ENCODE measurements around the gene ZNF644. TPM values are rescaled to one million over a fixed set of nuclear protein-coding genes. Genes with fewer than 3 reads are reported as not detected.

ZNF644 gene
- total RNA-seq, 1 donor from 2014 or later, result 37.9 TPM

GRCh38 chr1:90948301-90948700 is 73.5 kb downstream of the ZNF644 start:
- no peaks in the 10 kb centered on the region for H3K9me3 Mint-ChIP-seq (ENCODE audit: low read depth)
- no peaks in the 10 kb centered on the region for H3K36me3 Mint-ChIP-seq (ENCODE audit: low read depth)
- no peak for TF ChIP-seq CTCF (IDR thresholded peaks at IDR 0.05)
- no peaks in the 10 kb centered on the region for H3K4me1 Mint-ChIP-seq (ENCODE audit: low read depth)
- no peak overlapping the region for H3K27ac Mint-ChIP-seq (ENCODE audit: unreplicated experiment)
- no peaks in the 10 kb centered on the region for H3K27me3 Mint-ChIP-seq (ENCODE audit: low read depth)
- DNase-seq (ENCODE audit: low spot score), result no peak
- H3K4me3 Mint-ChIP-seq (ENCODE audit: unreplicated experiment), result no peak overlapping the region

GRCh38 chr1:90946630-90947029 is 75.2 kb downstream of the ZNF644 start:
- DNase-seq (ENCODE audit: low spot score), result no peak
- TF ChIP-seq CTCF (IDR thresholded peaks at IDR 0.05), result no peak
- no peaks in the 10 kb centered on the region for H3K4me1 Mint-ChIP-seq (ENCODE audit: low read depth)
- H3K27ac Mint-ChIP-seq (ENCODE audit: unreplicated experiment), result no peak overlapping the region
- no peaks in the 10 kb centered on the region for H3K9me3 Mint-ChIP-seq (ENCODE audit: low read depth)
- H3K27me3 Mint-ChIP-seq (ENCODE audit: low read depth), result no peaks in the 10 kb centered on the region
- H3K36me3 Mint-ChIP-seq (ENCODE audit: low read depth), result no peaks in the 10 kb centered on the region
- no peak overlapping the region for H3K4me3 Mint-ChIP-seq (ENCODE audit: unreplicated experiment)

DNA sequence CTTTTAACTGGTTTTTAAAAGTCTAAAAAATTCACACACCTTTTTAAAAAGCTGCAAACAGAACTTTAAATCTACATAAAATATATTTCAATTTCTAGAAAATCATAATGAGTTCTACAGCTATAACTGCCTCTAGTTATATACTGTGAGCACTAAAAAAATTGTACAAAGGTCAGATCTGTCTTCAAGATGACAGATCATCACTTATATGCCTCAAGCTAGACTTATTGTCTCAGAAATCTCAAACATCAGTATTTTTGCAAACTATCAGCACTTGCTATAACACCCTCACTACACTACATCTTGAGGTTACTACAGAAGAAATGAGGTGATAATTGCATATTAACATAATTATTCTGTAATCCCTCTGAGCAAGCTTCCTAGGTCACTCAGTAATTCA is 76.5 kb downstream of the ZNF644 start:
- Mint-ChIP-seq H3K9me3 (ENCODE audit: low read depth) (no peaks in the 10 kb centered on the region), H3K4me3 (ENCODE audit: unreplicated experiment) (no peak overlapping the region), H3K4me1 (ENCODE audit: low read depth) (no peaks in the 10 kb centered on the region), H3K36me3 (ENCODE audit: low read depth) (peaks cover 6% of the 10 kb centered on the region), H3K27me3 (ENCODE audit: low read depth) (no peaks in the 10 kb centered on the region), H3K27ac (ENCODE audit: unreplicated experiment) (no peak overlapping the region)
- TF ChIP-seq CTCF (IDR thresholded peaks at IDR 0.05), result no peak
- no peak for DNase-seq (ENCODE audit: low spot score)

- DNase-seq (ENCODE audit: low spot score), result no peak
- TF ChIP-seq CTCF (IDR thresholded peaks at IDR 0.05), result no peak
- no peak overlapping the region for H3K4me3 Mint-ChIP-seq (ENCODE audit: unreplicated experiment)
- no peak overlapping the region for H3K27ac Mint-ChIP-seq (ENCODE audit: unreplicated experiment)
- H3K9me3 Mint-ChIP-seq (ENCODE audit: low read depth), result no peaks in the 10 kb centered on the region
- H3K36me3 Mint-ChIP-seq (ENCODE audit: low read depth), result peaks cover 19% of the 10 kb centered on the region
- H3K4me1 Mint-ChIP-seq (ENCODE audit: low read depth), result no peaks in the 10 kb centered on the region
- H3K27me3 Mint-ChIP-seq (ENCODE audit: low read depth), result no peaks in the 10 kb centered on the region
Measured at GRCh38 chr1:90943966-90944365, 77.9 kb downstream of the ZNF644 start.

- Mint-ChIP-seq H3K9me3 (ENCODE audit: low read depth) (no peaks in the 10 kb centered on the region), H3K36me3 (ENCODE audit: low read depth) (peaks cover 28% of the 10 kb centered on the region), H3K27ac (ENCODE audit: unreplicated experiment) (no peak overlapping the region), H3K27me3 (ENCODE audit: low read depth) (no peaks in the 10 kb centered on the region), H3K4me1 (ENCODE audit: low read depth) (peaks cover 8% of the 10 kb centered on the region), H3K4me3 (ENCODE audit: unreplicated experiment) (no peak overlapping the region)
- no peak for TF ChIP-seq CTCF (IDR thresholded peaks at IDR 0.05)
- no peak for DNase-seq (ENCODE audit: low spot score)
Measured at GRCh38 chr1:90940746-90941145, 81.1 kb downstream of the ZNF644 start.

Measured in chondrocyte (in vitro differentiated cells).